Naive thymus-derived CD4-positive, alpha-beta T cell (primary cell): Measurements from ENCODE around the gene FAM111A. TPM values are rescaled to one million over a fixed set of nuclear protein-coding genes. Genes with fewer than 3 reads are reported as not detected.

Source experiments
- ATAC-seq: fragments of 150-1000 bp; cut with Tn5 transposase; 2 replicates; pipeline ENCODE4 v1.10.0; 2021; ENCODE audit warnings: mild to moderate bottlenecking, moderate library complexity
- CTCF ChIA-PET: fragments of 350-600 bp; sonication (Branson Sonifier 250); formaldehyde crosslinking; loops from one replicate; lab custom pipeline; 2021; ENCODE audit warnings: antibody characterized with exemption; lab: Charles Lee
- POLR2A ChIA-PET: fragments of 350-600 bp; sonication (Branson Sonifier 250); formaldehyde crosslinking; loops from one replicate; lab custom pipeline; 2021; ENCODE audit warnings: antibody characterized with exemption, inconsistent platforms; lab: Charles Lee
- DNase-seq, 9 donors: peaks; one replicate each; pipeline versions ENCODE4 v3.0.0 to v3.0.0-alpha.2; 2020 to 2022; ENCODE audit warnings: mixed read lengths in 1 of 9
- H3K27ac ChIP-seq: one replicate; pipeline ENCODE4 v1.7.0; 2013; ENCODE audit warnings: mild to moderate bottlenecking, low read depth, low read length, moderate library complexity
- H3K27me3 ChIP-seq, 2 donors: one replicate each; pipeline ENCODE4 v1.7.0; 2013; ENCODE audit warnings: low read length in 2 of 2, mild to moderate bottlenecking in 2 of 2, moderate library complexity in 2 of 2; ENCODE audit not compliant: control insufficient read depth in 2 of 2, insufficient read depth in 2 of 2
- H3K36me3 ChIP-seq, 3 experiments: 1 replicate in 2 of 3; 2 replicates in 1 of 3; pipeline ENCODE4 v1.7.0; 2013; ENCODE audit warnings: low read length in 3 of 3, mild to moderate bottlenecking in 3 of 3, moderate library complexity in 1 of 3; ENCODE audit not compliant: insufficient read depth in 3 of 3, control insufficient read depth in 2 of 3
- H3K4me1 ChIP-seq, 2 donors: one replicate each; pipeline ENCODE4 v1.7.0; 2013; ENCODE audit warnings: low read length in 2 of 2, mild to moderate bottlenecking in 2 of 2, moderate library complexity in 1 of 2; ENCODE audit not compliant: control insufficient read depth in 2 of 2, insufficient read depth in 2 of 2
- H3K4me3 ChIP-seq: 2 replicates; pipeline ENCODE4 v1.7.0; 2013; ENCODE audit warnings: mild to moderate bottlenecking, low read length
- H3K9me3 ChIP-seq, 3 experiments: 1 replicate in 2 of 3; 2 replicates in 1 of 3; pipeline ENCODE4 v1.7.0; 2013; ENCODE audit warnings: low read length in 3 of 3; ENCODE audit not compliant: control insufficient read depth in 2 of 3
- H3K27ac Mint-ChIP-seq, 9 donors: one replicate each; pipeline ENCODE4 v1.8.0; 2020 to 2022; ENCODE audit warnings: mixed read lengths in 9 of 9, mild to moderate bottlenecking in 8 of 9, moderate library complexity in 5 of 9, inconsistent platforms in 2 of 9
- H3K27me3 Mint-ChIP-seq, 5 donors: one replicate each; pipeline ENCODE4 v1.8.0; 2021 to 2022; ENCODE audit warnings: mixed read lengths in 5 of 5, mild to moderate bottlenecking in 1 of 5
- H3K36me3 Mint-ChIP-seq, 5 donors: one replicate each; pipeline ENCODE4 v1.8.0; 2020 to 2022; ENCODE audit warnings: mixed read lengths in 5 of 5, mild to moderate bottlenecking in 3 of 5, inconsistent platforms in 1 of 5
- H3K4me1 Mint-ChIP-seq, 7 donors: one replicate each; pipeline ENCODE4 v1.8.0; 2020 to 2022; ENCODE audit warnings: mixed read lengths in 7 of 7, mild to moderate bottlenecking in 3 of 7, inconsistent platforms in 1 of 7
- H3K4me3 Mint-ChIP-seq, 10 donors: one replicate each; pipeline ENCODE4 v1.8.0; 2020 to 2022; ENCODE audit warnings: mild to moderate bottlenecking in 10 of 10, mixed read lengths in 10 of 10, moderate library complexity in 6 of 10, inconsistent platforms in 2 of 10
- H3K9me3 Mint-ChIP-seq, 11 donors: one replicate each; pipeline ENCODE4 v1.8.0; 2020 to 2022; ENCODE audit warnings: mixed read lengths in 11 of 11, mild to moderate bottlenecking in 4 of 11, inconsistent platforms in 1 of 11, moderate library complexity in 1 of 11
- intact Hi-C, 2 donors: fragments of 100-400 bp; cut with micrococcal nuclease; formaldehyde crosslinking; loops; one replicate each; pipeline ENCODE4 v1.15.1; 2023
- polyA plus RNA-seq, 2 donors: library from polyadenylated mRNA; unstranded; fragments of 300-500 nt; fragmentation: Illumina TruSeq; gene quantifications; one replicate each; pipeline ENCODE4 v1.2.3, GENCODE V29; 2021
- total RNA-seq, 6 experiments: library from RNA in 5 of 6; stranded (reverse) in 5 of 6; gene quantifications; 1 replicate in 5 of 6; 2 replicates in 1 of 6; pipeline ENCODE4 v1.2.3 and lab custom pipeline; 2021 to 2026

FAM111A gene
- total and polyA plus RNA-seq, 7 experiments from 2014 or later: 23.0 to 138 (median 77.9) TPM

- Histone ChIP-seq H3K27me3 (no peaks in the 10 kb centered on the region), H3K4me3 (no peak overlapping the region), H3K27ac (no peak overlapping the region), H3K36me3 (no peaks in the 10 kb centered on the region), H3K9me3 (no peaks in the 10 kb centered on the region), H3K4me1 (no peaks in the 10 kb centered on the region)
- Mint-ChIP-seq H3K27ac (no peak overlapping the region), H3K9me3 (peaks cover 0 to 5% (median 0%) of the 10 kb centered on the region in 11 donors), H3K4me1 (peaks cover 0 to 1% (median 0%) of the 10 kb centered on the region in 7 donors), H3K27me3 (peaks cover 0 to 31% (median 0%) of the 10 kb centered on the region in 5 donors), H3K36me3 (peaks cover 0 to 4% (median 0%) of the 10 kb centered on the region in 5 donors), H3K4me3 (no peak overlapping the region)
- ChIA-PET CTCF (interaction anchor here (4.1 kb wide), 1 partner anchor 10 kb away, joined by 27 read pairs; the partner anchor contains the start of gene DTX4), POLR2A (interaction anchor here (0.7 kb wide), 1 partner anchor 1771 kb away, joined by 4 read pairs; no protein-coding TSS in a partner anchor)
- ATAC-seq (no peak), DNase-seq (no peak)
- intact Hi-C loops: no loop called here
Observed at GRCh38 chr11:59180168-59180776, 37.6 kb downstream of the FAM111A start.

DNA sequence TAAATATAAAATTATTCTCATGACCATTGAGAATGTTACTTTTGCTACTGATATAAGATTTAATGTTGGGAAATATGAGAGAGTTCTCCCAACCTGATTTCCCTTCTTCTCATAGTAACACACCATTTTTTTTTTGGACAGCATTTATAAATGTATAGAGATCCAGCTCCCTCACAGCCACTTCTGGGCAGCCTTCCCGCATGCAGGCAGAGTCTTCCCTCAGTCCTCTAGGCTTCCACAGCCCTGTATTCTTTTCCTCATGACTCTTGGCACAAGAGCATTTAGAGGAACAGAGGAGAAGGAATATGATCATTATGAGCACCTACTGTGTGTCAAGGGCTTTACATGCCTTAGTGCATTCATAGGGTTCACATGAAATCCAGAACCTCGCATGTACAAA, 38.3 kb downstream of the FAM111A start:
- Mint-ChIP-seq H3K36me3 (peaks cover 0 to 4% (median 0%) of the 10 kb centered on the region in 5 donors), H3K27me3 (peaks cover 0 to 25% (median 0%) of the 10 kb centered on the region in 5 donors), H3K9me3 (peaks cover 0 to 5% (median 0%) of the 10 kb centered on the region in 11 donors), H3K4me1 (no peaks in the 10 kb centered on the region), H3K4me3 (no peak overlapping the region), H3K27ac (no peak overlapping the region)
- POLR2A ChIA-PET: interaction anchor here (0.7 kb wide), 1 partner anchor 1771 kb away, joined by 4 read pairs; no protein-coding TSS in a partner anchor
- Histone ChIP-seq H3K4me3 (no peak overlapping the region), H3K9me3 (no peaks in the 10 kb centered on the region), H3K36me3 (no peaks in the 10 kb centered on the region), H3K27ac (no peak overlapping the region), H3K27me3 (no peaks in the 10 kb centered on the region), H3K4me1 (no peaks in the 10 kb centered on the region)
- CTCF ChIA-PET: interaction anchor here (4.1 kb wide), 1 partner anchor 10 kb away, joined by 27 read pairs; the partner anchor contains the start of gene DTX4
- ATAC-seq (no peak), DNase-seq (no peak)
- intact Hi-C loops: no loop called here

GRCh38 chr11:59181746-59182456, 39.2 kb downstream of the FAM111A start:
- Histone ChIP-seq H3K4me1 (no peaks in the 10 kb centered on the region), H3K27ac (no peak overlapping the region), H3K27me3 (no peaks in the 10 kb centered on the region), H3K36me3 (no peaks in the 10 kb centered on the region), H3K4me3 (no peak overlapping the region), H3K9me3 (no peaks in the 10 kb centered on the region)
- H3K9me3 Mint-ChIP-seq: peaks cover 0 to 5% (median 0%) of the 10 kb centered on the region in 11 donors
- H3K4me3 Mint-ChIP-seq: no peak overlapping the region
- DNase-seq (no peak), ATAC-seq (no peak)
- H3K27me3 Mint-ChIP-seq: peaks cover 0 to 24% (median 0%) of the 10 kb centered on the region in 5 donors
- no peak overlapping the region for H3K27ac Mint-ChIP-seq
- ChIA-PET POLR2A (no interaction called here), CTCF (interaction anchor here (1.2 to 4.1 kb wide), 2 partner anchors 11 to 22 kb away, joined by 4 to 27 read pairs; partner anchors contain the start of gene DTX4)
- intact Hi-C loops: loop anchor here in 1 of 2 donors (1.0 kb wide), 1 partner anchor 11 kb away; no protein-coding TSS in a partner anchor
- H3K4me1 Mint-ChIP-seq: no peaks in the 10 kb centered on the region
- peaks cover 0 to 4% (median 0%) of the 10 kb centered on the region in 5 donors for H3K36me3 Mint-ChIP-seq

DNA sequence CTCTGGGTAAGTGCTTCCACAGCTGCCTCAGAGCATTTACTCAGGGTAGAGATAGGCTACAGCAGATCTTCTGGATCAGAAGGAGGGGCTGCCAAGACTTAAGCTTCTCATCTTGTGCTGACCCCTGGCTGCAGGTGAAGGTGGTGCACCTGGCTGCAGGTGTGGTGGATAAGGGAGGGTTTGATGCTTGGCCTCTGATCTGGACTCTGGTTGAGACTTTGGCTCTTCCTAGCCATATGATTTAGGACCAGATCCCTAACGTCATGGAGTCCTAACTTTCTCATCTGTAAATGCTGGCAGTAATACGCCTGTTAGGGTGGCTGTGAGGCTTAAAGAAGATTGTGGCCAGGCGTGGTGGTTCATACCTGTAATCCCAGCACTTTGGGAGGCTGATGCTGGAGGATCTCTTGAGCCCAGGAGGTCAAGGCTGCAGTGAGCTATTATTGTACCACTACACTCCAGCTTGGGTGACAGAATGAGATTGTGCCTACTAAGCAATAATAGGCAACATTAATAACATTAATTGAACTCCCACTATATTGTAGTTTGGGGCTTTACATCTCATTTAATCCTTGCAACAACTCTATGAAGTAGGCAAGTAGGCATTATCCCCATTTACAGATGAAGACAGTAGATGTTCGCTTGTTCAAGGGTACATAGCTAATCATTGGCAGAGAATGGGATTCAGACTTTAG, 39.9 kb downstream of the FAM111A start:
- ChIA-PET POLR2A (no interaction called here), CTCF (interaction anchor here (1.2 to 4.1 kb wide), 2 partner anchors 12 to 21 kb away, joined by 4 to 27 read pairs; partner anchors contain the start of gene DTX4)
- no peak overlapping the region for H3K4me3 Mint-ChIP-seq
- intact Hi-C loops: loop anchor here in 1 of 2 donors (1.0 kb wide), 1 partner anchor 11 kb away; no protein-coding TSS in a partner anchor
- Histone ChIP-seq H3K9me3 (no peaks in the 10 kb centered on the region), H3K27me3 (no peaks in the 10 kb centered on the region), H3K36me3 (no peaks in the 10 kb centered on the region), H3K4me1 (no peaks in the 10 kb centered on the region), H3K27ac (no peak overlapping the region), H3K4me3 (no peak overlapping the region)
- peaks cover 0 to 20% (median 0%) of the 10 kb centered on the region in 5 donors for H3K27me3 Mint-ChIP-seq
- peak; percentile 48 for ATAC-seq
- DNase-seq: peak in 3 of 9 donors; percentile 11 to 34 (median 16)
- H3K9me3 Mint-ChIP-seq: peaks cover 0 to 5% (median 0%) of the 10 kb centered on the region in 11 donors
- H3K4me1 Mint-ChIP-seq: no peaks in the 10 kb centered on the region
- H3K36me3 Mint-ChIP-seq: peaks cover 0 to 4% (median 0%) of the 10 kb centered on the region in 5 donors
- H3K27ac Mint-ChIP-seq: no peak overlapping the region

DNA sequence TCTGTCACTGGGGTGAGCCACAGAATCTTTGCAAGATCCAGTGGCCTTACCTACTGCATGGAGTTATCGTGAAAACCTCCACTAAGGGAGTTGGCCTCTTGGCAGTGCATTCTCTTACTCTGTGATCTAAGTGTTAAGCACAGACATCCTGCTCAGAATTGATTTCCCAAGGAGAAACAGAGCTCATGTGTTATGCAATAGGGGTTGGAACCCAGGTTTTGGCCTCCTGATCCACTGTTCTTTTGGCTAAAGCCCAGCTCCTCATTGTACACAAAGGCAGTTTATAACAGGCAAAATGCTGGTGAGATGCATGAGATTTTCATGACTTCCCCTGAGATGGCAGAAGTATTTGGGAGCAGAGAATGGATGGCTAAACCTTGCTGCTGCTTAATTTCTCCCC, 41.1 kb downstream of the FAM111A start:
- H3K36me3 ChIP-seq: no peaks in the 10 kb centered on the region
- ChIA-PET CTCF (no interaction called here), POLR2A (no interaction called here)
- no peaks in the 10 kb centered on the region for H3K9me3 ChIP-seq
- Mint-ChIP-seq H3K4me1 (no peaks in the 10 kb centered on the region), H3K36me3 (peaks cover 0 to 3% (median 1%) of the 10 kb centered on the region in 5 donors), H3K27ac (no peak overlapping the region), H3K9me3 (peaks cover 0 to 5% (median 0%) of the 10 kb centered on the region in 11 donors), H3K27me3 (peaks cover 0 to 11% (median 0%) of the 10 kb centered on the region in 5 donors), H3K4me3 (no peak overlapping the region)
- no peaks in the 10 kb centered on the region for H3K4me1 ChIP-seq
- no peaks in the 10 kb centered on the region for H3K27me3 ChIP-seq
- H3K27ac ChIP-seq: no peak overlapping the region
- no peak overlapping the region for H3K4me3 ChIP-seq
- DNase-seq (no peak), ATAC-seq (no peak)
- intact Hi-C loops: no loop called here

- DNase-seq (no peak), ATAC-seq (no peak)
- Mint-ChIP-seq H3K27me3 (peaks cover 0 to 8% (median 0%) of the 10 kb centered on the region in 5 donors), H3K36me3 (peaks cover 0 to 5% (median 0%) of the 10 kb centered on the region in 5 donors), H3K9me3 (no peaks in the 10 kb centered on the region), H3K4me3 (no peak overlapping the region), H3K27ac (no peak overlapping the region), H3K4me1 (no peaks in the 10 kb centered on the region)
- Histone ChIP-seq H3K27me3 (no peaks in the 10 kb centered on the region), H3K9me3 (no peaks in the 10 kb centered on the region), H3K4me1 (no peaks in the 10 kb centered on the region), H3K27ac (no peak overlapping the region), H3K4me3 (no peak overlapping the region), H3K36me3 (no peaks in the 10 kb centered on the region)
- POLR2A ChIA-PET: no interaction called here
- CTCF ChIA-PET: interaction anchor here (1.7 to 3.3 kb wide), 4 partner anchors 9 to 19 kb away, joined by 4 to 59 read pairs (median 10); partner anchors contain the start of gene DTX4
- intact Hi-C loops: no loop called here
Observed at GRCh38 chr11:59184691-59185339, 42.2 kb downstream of the FAM111A start.
